ENCODE measurements around the gene DPH1.
A peak's percentile ranks its signal among the peaks of the same experiment; 100 is the strongest.

The DPH1 gene

GRCh38 chr17:2018716-2019510 is 11.0 kb upstream of the DPH1 start:
- Histone ChIP-seq H3K27me3 (replicated peaks; ENCODE audit: control insufficient read depth, insufficient read depth, low read length, poor library complexity, severe bottlenecking) (no peaks in the 10 kb centered on the region), H3K36me3 (ENCODE audit: control insufficient read depth, insufficient read depth, low read length) (no peaks in the 10 kb centered on the region), H3K27ac (ENCODE audit: insufficient read depth, low read length, poor library complexity, severe bottlenecking) (no peak overlapping the region), H3K4me3 (ENCODE audit: insufficient read depth, low read depth, low read length, poor library complexity, severe bottlenecking) (no peak overlapping the region), H3K9me3 (ENCODE audit: control insufficient read depth, low read length) (no peaks in the 10 kb centered on the region), H3K4me1 (ENCODE audit: control insufficient read depth, insufficient read depth, low read length, poor library complexity, severe bottlenecking) (peaks cover 12% of the 10 kb centered on the region)
- no peak for DNase-seq

GRCh38 chr17:2019723-2020122 is 10.2 kb upstream of the DPH1 start:
- no peaks in the 10 kb centered on the region for H3K9me3 ChIP-seq (ENCODE audit: control insufficient read depth, low read length)
- no peak for DNase-seq
- no peaks in the 10 kb centered on the region for H3K36me3 ChIP-seq (ENCODE audit: control insufficient read depth, insufficient read depth, low read length)
- peaks cover 19% of the 10 kb centered on the region for H3K4me1 ChIP-seq (ENCODE audit: control insufficient read depth, insufficient read depth, low read length, poor library complexity, severe bottlenecking)
- H3K27me3 ChIP-seq (replicated peaks; ENCODE audit: control insufficient read depth, insufficient read depth, low read length, poor library complexity, severe bottlenecking), result peaks cover 6% of the 10 kb centered on the region
- no peak overlapping the region for H3K4me3 ChIP-seq (ENCODE audit: insufficient read depth, low read depth, low read length, poor library complexity, severe bottlenecking)
- no peak overlapping the region for H3K27ac ChIP-seq (ENCODE audit: insufficient read depth, low read length, poor library complexity, severe bottlenecking)

DNA sequence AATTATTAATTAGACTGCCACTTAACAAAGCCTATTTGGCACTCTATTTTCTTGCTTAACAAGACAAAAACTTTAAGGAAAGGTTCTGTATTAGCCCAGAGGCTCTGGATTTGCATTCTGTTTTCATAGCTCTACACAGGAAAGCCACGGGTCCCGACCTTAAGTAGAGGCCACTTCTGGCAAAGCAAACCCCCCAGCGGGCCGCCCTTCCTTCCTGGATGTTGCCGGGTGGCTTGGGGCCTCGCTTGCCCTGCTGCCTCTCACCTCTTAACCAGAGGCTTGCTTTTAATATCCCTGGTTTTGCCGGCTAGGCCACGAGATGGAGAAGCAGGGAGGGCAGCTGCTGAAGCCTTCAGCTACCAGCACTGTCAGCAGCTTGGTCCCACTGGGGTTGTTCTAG is 9.2 kb upstream of the DPH1 start:
- DNase-seq, result no peak
- no peaks in the 10 kb centered on the region for H3K36me3 ChIP-seq (ENCODE audit: control insufficient read depth, insufficient read depth, low read length)
- H3K4me3 ChIP-seq (ENCODE audit: insufficient read depth, low read depth, low read length, poor library complexity, severe bottlenecking), result no peak overlapping the region
- no peak overlapping the region for H3K27ac ChIP-seq (ENCODE audit: insufficient read depth, low read length, poor library complexity, severe bottlenecking)
- H3K9me3 ChIP-seq (ENCODE audit: control insufficient read depth, low read length), result no peaks in the 10 kb centered on the region
- H3K4me1 ChIP-seq (ENCODE audit: control insufficient read depth, insufficient read depth, low read length, poor library complexity, severe bottlenecking), result peaks cover 23% of the 10 kb centered on the region
- peaks cover 10% of the 10 kb centered on the region for H3K27me3 ChIP-seq (replicated peaks; ENCODE audit: control insufficient read depth, insufficient read depth, low read length, poor library complexity, severe bottlenecking)

DNA sequence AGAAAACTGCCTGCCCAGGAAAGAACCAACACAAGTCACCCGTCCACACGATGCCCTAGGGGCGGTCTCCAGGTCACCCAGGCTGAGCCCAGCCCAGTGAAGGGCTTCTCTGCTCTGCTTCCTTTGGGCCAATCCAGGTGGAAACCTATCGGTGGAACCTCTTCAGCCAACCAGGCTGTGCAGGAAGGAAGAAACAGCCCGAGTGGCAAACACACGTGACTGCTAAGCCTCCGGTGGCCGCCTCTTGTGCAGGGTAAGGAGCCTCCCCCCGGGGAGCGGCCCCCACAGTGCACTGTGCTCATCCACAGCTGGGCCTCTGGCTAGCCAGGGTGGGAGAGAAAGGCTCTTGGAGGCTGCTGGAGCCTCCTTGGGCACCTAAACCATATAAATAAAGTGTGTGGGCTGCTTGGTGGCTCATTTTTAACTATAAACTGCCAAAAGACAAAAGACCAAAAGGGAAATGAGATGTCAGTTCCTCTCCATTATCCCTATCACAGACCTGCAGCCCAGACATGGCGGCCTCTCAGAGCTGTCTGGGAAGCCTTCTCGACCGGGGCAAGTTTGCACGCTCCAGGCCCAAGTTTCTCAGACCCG is 7.2 kb upstream of the DPH1 start:
- Histone ChIP-seq H3K4me1 (ENCODE audit: control insufficient read depth, insufficient read depth, low read length, poor library complexity, severe bottlenecking) (peaks cover 28% of the 10 kb centered on the region), H3K27me3 (replicated peaks; ENCODE audit: control insufficient read depth, insufficient read depth, low read length, poor library complexity, severe bottlenecking) (peaks cover 15% of the 10 kb centered on the region), H3K27ac (ENCODE audit: insufficient read depth, low read length, poor library complexity, severe bottlenecking) (no peak overlapping the region), H3K36me3 (ENCODE audit: control insufficient read depth, insufficient read depth, low read length) (no peaks in the 10 kb centered on the region), H3K9me3 (ENCODE audit: control insufficient read depth, low read length) (no peaks in the 10 kb centered on the region), H3K4me3 (ENCODE audit: insufficient read depth, low read depth, low read length, poor library complexity, severe bottlenecking) (no peak overlapping the region)
- DNase-seq, result no peak

DNA sequence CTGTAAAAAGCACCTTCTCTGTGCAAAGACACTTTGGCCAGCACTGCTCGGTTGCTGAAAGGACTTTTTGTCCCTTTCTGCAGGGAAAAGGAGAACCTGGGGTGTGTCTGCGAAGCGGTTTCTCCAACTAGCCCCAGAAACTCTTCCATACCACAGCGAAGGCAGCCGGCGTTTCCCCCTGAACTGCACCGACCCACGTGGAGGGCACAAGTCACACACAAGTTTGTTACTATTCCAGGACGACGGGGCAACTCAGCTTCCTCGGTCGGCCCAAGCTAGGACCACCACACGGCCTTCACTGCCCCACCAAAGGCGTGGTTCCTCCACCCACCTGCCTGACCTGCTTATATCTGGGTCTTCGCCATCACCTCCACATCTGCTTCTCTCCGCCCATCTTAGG is 6.7 kb upstream of the DPH1 start:
- H3K4me1 ChIP-seq (ENCODE audit: control insufficient read depth, insufficient read depth, low read length, poor library complexity, severe bottlenecking), result peaks cover 28% of the 10 kb centered on the region
- no peak for DNase-seq
- no peak overlapping the region for H3K27ac ChIP-seq (ENCODE audit: insufficient read depth, low read length, poor library complexity, severe bottlenecking)
- no peaks in the 10 kb centered on the region for H3K36me3 ChIP-seq (ENCODE audit: control insufficient read depth, insufficient read depth, low read length)
- H3K27me3 ChIP-seq (replicated peaks; ENCODE audit: control insufficient read depth, insufficient read depth, low read length, poor library complexity, severe bottlenecking), result peaks cover 15% of the 10 kb centered on the region
- H3K9me3 ChIP-seq (ENCODE audit: control insufficient read depth, low read length), result no peaks in the 10 kb centered on the region
- H3K4me3 ChIP-seq (ENCODE audit: insufficient read depth, low read depth, low read length, poor library complexity, severe bottlenecking), result no peak overlapping the region

DNA sequence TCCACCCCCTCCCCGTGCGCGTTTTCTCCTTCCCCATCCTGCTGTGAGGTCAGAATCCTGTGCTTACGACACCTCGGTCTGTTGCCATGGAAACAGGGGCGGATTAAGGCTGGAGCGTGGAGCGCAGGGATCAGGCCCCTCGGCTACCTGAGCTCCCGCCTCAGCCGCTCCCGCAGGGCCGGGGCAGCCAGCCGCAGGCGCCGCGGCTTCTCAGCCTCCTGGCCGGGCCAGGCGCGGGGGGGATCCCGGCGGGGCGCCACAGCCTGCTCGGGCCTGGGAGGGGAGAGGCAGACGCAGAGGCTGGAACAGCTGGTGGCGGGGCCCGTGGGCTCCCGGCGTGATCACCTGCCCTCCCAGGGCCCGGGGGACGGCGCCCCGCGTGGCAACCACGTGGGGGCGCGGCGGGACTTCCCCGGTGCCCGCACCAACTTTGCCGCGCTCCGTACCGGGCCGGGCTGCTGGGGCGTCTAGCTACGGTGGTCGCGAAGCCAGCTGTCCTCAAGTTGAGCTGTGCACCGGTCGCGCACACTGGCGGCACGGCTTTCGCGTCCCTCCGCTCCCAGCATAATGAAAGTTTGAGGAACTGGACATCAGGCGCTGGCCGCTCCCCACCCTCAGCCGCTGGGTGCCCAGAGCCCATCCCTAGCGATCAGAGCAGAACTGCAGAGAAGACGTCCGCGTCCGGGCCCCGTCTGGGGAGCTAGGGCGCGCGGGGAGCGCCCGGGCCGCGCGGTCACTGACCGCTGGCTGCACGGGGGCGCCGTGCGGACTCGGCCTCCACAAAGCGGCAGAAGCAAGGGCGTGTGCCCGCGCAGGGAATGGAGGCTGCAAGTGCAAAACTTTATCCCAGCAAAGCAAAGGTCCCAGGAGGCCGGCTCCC is 6.0 kb upstream of the DPH1 start:
- H3K27me3 ChIP-seq (replicated peaks; ENCODE audit: control insufficient read depth, insufficient read depth, low read length, poor library complexity, severe bottlenecking), result peaks cover 15% of the 10 kb centered on the region
- H3K4me3 ChIP-seq (ENCODE audit: insufficient read depth, low read depth, low read length, poor library complexity, severe bottlenecking), result peak overlapping the region; percentile 74
- no peak overlapping the region for H3K27ac ChIP-seq (ENCODE audit: insufficient read depth, low read length, poor library complexity, severe bottlenecking)
- no peaks in the 10 kb centered on the region for H3K36me3 ChIP-seq (ENCODE audit: control insufficient read depth, insufficient read depth, low read length)
- H3K9me3 ChIP-seq (ENCODE audit: control insufficient read depth, low read length), result no peaks in the 10 kb centered on the region
- H3K4me1 ChIP-seq (ENCODE audit: control insufficient read depth, insufficient read depth, low read length, poor library complexity, severe bottlenecking), result peaks cover 28% of the 10 kb centered on the region
- DNase-seq, result peak in 2 of 3 donors; percentile 29 to 40

- H3K27ac ChIP-seq (ENCODE audit: insufficient read depth, low read length, poor library complexity, severe bottlenecking), result no peak overlapping the region
- peak overlapping the region; percentile 74 for H3K4me3 ChIP-seq (ENCODE audit: insufficient read depth, low read depth, low read length, poor library complexity, severe bottlenecking)
- H3K27me3 ChIP-seq (replicated peaks; ENCODE audit: control insufficient read depth, insufficient read depth, low read length, poor library complexity, severe bottlenecking), result peaks cover 15% of the 10 kb centered on the region
- H3K4me1 ChIP-seq (ENCODE audit: control insufficient read depth, insufficient read depth, low read length, poor library complexity, severe bottlenecking), result peaks cover 30% of the 10 kb centered on the region
- no peak for DNase-seq
- H3K9me3 ChIP-seq (ENCODE audit: control insufficient read depth, low read length), result no peaks in the 10 kb centered on the region
- H3K36me3 ChIP-seq (ENCODE audit: control insufficient read depth, insufficient read depth, low read length), result no peaks in the 10 kb centered on the region
These were observed 5.3 kb upstream of the DPH1 start for GRCh38 chr17:2024572-2025219.

DNA sequence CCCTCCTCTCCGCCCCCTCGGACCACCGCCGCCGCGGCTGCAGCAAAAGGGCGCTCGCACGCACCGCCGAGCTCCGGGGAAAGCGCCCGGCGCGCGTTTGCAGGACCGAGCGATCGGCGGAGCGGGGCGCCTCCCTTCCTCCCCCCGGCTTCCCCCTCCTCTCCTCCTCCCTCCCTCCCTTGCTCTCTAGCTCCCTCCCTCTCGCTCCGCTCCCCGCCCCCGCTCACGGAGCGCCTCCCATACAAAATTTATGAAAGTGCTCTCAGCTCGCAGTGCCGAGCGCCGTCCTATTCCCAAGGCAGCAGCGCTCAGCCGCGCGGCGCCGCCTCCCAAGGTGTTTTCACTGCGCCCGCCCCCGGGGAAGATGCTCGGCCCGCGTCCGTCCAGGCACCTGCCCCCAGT is 4.7 kb upstream of the DPH1 start, which contains the start of gene RTN4RL1:
Gene RTN4RL1, minus strand, starts transcription at position 115 of the 402 bp plus-strand sequence. CDS start 469 bp downstream, outside the sequence.
- Histone ChIP-seq H3K27me3 (replicated peaks; ENCODE audit: control insufficient read depth, insufficient read depth, low read length, poor library complexity, severe bottlenecking) (peaks cover 15% of the 10 kb centered on the region), H3K9me3 (ENCODE audit: control insufficient read depth, low read length) (no peaks in the 10 kb centered on the region), H3K4me3 (ENCODE audit: insufficient read depth, low read depth, low read length, poor library complexity, severe bottlenecking) (peak within 1 kb of the TSS; percentile 74), H3K27ac (ENCODE audit: insufficient read depth, low read length, poor library complexity, severe bottlenecking) (no peak within 1 kb of the TSS), H3K4me1 (ENCODE audit: control insufficient read depth, insufficient read depth, low read length, poor library complexity, severe bottlenecking) (peaks cover 32% of the 10 kb centered on the region), H3K36me3 (ENCODE audit: control insufficient read depth, insufficient read depth, low read length) (no peaks in the 10 kb centered on the region)
- peak; percentile 54 to 73 (median 68) for DNase-seq

- DNase-seq, result no peak
- Histone ChIP-seq H3K9me3 (ENCODE audit: control insufficient read depth, low read length) (no peaks in the 10 kb centered on the region), H3K4me3 (ENCODE audit: insufficient read depth, low read depth, low read length, poor library complexity, severe bottlenecking) (peak overlapping the region; percentile 74), H3K27me3 (replicated peaks; ENCODE audit: control insufficient read depth, insufficient read depth, low read length, poor library complexity, severe bottlenecking) (peaks cover 15% of the 10 kb centered on the region), H3K4me1 (ENCODE audit: control insufficient read depth, insufficient read depth, low read length, poor library complexity, severe bottlenecking) (peaks cover 34% of the 10 kb centered on the region), H3K27ac (ENCODE audit: insufficient read depth, low read length, poor library complexity, severe bottlenecking) (no peak overlapping the region), H3K36me3 (ENCODE audit: control insufficient read depth, insufficient read depth, low read length) (no peaks in the 10 kb centered on the region)
These were observed 4.2 kb upstream of the DPH1 start for GRCh38 chr17:2025622-2026309.
